DOHH2 (cell line): Measurements from ENCODE around the gene FN1.

ENCODE experiments used
- H3F3A ChIP-seq: fragments of 200-600 bp; sonication (generic), shearing (Covaris generic); 2 replicates; pipeline ENCODE4 v1.6.0; 2016; ENCODE audit warnings: antibody characterized with exemption, mild to moderate bottlenecking; ENCODE audit not compliant: control insufficient read depth, insufficient read depth
- H3K27ac ChIP-seq: fragments of 200-600 bp; sonication (generic); 2 replicates; pipeline ENCODE4 v1.5.1; 2014; ENCODE audit warnings: low read depth, mild to moderate bottlenecking, low read length, moderate library complexity
- H3K27me3 ChIP-seq: fragments of 200-600 bp; sonication (generic); 2 replicates; pipeline ENCODE4 v1.6.1; 2014; ENCODE audit warnings: mild to moderate bottlenecking, low read length, mixed read lengths; ENCODE audit not compliant: control insufficient read depth
- H3K36me3 ChIP-seq: fragments of 200-600 bp; sonication (generic); 2 replicates; pipeline ENCODE4 v1.6.1; 2014; ENCODE audit warnings: mild to moderate bottlenecking, low read length, moderate library complexity, mixed read lengths; ENCODE audit not compliant: control insufficient read depth
- H3K4me1 ChIP-seq: fragments of 200-600 bp; sonication (generic); 2 replicates; pipeline ENCODE4 v1.6.1; 2014; ENCODE audit warnings: mild to moderate bottlenecking, low read length, mixed read lengths; ENCODE audit not compliant: control insufficient read depth
- H3K4me2 ChIP-seq: fragments of 200-600 bp; sonication (generic); 2 replicates; pipeline ENCODE4 v1.6.0; 2014; ENCODE audit warnings: mild to moderate bottlenecking, low read length, moderate library complexity
- H3K4me3 ChIP-seq: fragments of 200-600 bp; sonication (generic); 2 replicates; pipeline ENCODE4 v1.5.1; 2014; ENCODE audit warnings: mild to moderate bottlenecking, low read length, mixed read lengths
- H3K79me2 ChIP-seq: fragments of 200-600 bp; sonication (generic); 2 replicates; pipeline ENCODE4 v1.6.1; 2014; ENCODE audit warnings: mild to moderate bottlenecking, low read length, mixed read lengths; ENCODE audit not compliant: control insufficient read depth
- H3K9me2 ChIP-seq: fragments of 200-600 bp; sonication (generic); replicated peaks from 2 replicates; pipeline ENCODE4 v1.6.1; 2014; ENCODE audit warnings: mild to moderate bottlenecking, low read length, mixed read lengths; ENCODE audit not compliant: control insufficient read depth
- H3K9me3 ChIP-seq: fragments of 200-600 bp; sonication (generic); 2 replicates; pipeline ENCODE4 v1.6.1; 2014; ENCODE audit warnings: antibody characterized with exemption, low read length, mixed read lengths; ENCODE audit not compliant: control insufficient read depth, insufficient read depth
- H4K20me1 ChIP-seq: fragments of 200-600 bp; sonication (generic); 2 replicates; pipeline ENCODE4 v1.6.0; 2014; ENCODE audit warnings: low read depth, mild to moderate bottlenecking, antibody characterized with exemption, low read length, moderate library complexity; ENCODE audit not compliant: control insufficient read depth, insufficient read depth
- CTCF ChIP-seq: fragments of 200-600 bp; sonication (generic); IDR thresholded peaks from one replicate; pipeline ENCODE4 v1.5.1; 2014; ENCODE audit warnings: antibody characterized with exemption, mild to moderate bottlenecking, low read depth, low read length; ENCODE audit not compliant: poor library complexity, severe bottlenecking
- EZH2phosphoT487 ChIP-seq: fragments of 200-600 bp; sonication (generic); IDR thresholded peaks from 2 replicates; pipeline ENCODE4 v1.6.1; 2017; ENCODE audit warnings: borderline replicate concordance, mild to moderate bottlenecking, antibody characterized with exemption, low read length, moderate library complexity, mixed read lengths

Gene FN1

GRCh38 chr2:215431290-215431689, 4.6 kb downstream of the FN1 start:
- no peaks in the 10 kb centered on the region for H4K20me1 ChIP-seq
- H3K9me2 ChIP-seq = no peaks in the 10 kb centered on the region
- no peaks in the 10 kb centered on the region for H3F3A ChIP-seq
- no peak overlapping the region for H3K4me2 ChIP-seq
- H3K27ac ChIP-seq = no peak overlapping the region
- TF ChIP-seq EZH2phosphoT487 = no peak
- TF ChIP-seq CTCF = no peak
- no peak overlapping the region for H3K4me3 ChIP-seq
- H3K9me3 ChIP-seq = no peaks in the 10 kb centered on the region
- H3K79me2 ChIP-seq = no peaks in the 10 kb centered on the region
- no peaks in the 10 kb centered on the region for H3K36me3 ChIP-seq
- no peaks in the 10 kb centered on the region for H3K4me1 ChIP-seq
- peaks cover 24% of the 10 kb centered on the region for H3K27me3 ChIP-seq

- no peaks in the 10 kb centered on the region for H3K79me2 ChIP-seq
- H3K27ac ChIP-seq = no peak overlapping the region
- H3K27me3 ChIP-seq = peaks cover 21% of the 10 kb centered on the region
- H3K4me3 ChIP-seq = no peak overlapping the region
- H3K4me1 ChIP-seq = no peaks in the 10 kb centered on the region
- no peak for TF ChIP-seq CTCF
- no peak for TF ChIP-seq EZH2phosphoT487
- no peaks in the 10 kb centered on the region for H4K20me1 ChIP-seq
- H3F3A ChIP-seq = no peaks in the 10 kb centered on the region
- H3K9me2 ChIP-seq = no peaks in the 10 kb centered on the region
- H3K4me2 ChIP-seq = no peak overlapping the region
- no peaks in the 10 kb centered on the region for H3K36me3 ChIP-seq
- H3K9me3 ChIP-seq = no peaks in the 10 kb centered on the region
Measured at GRCh38 chr2:215430528-215431187, 5.2 kb downstream of the FN1 start.

GRCh38 chr2:215429424-215429823, 6.4 kb downstream of the FN1 start:
- Histone ChIP-seq H3K4me2 (no peak overlapping the region), H4K20me1 (no peaks in the 10 kb centered on the region), H3F3A (no peaks in the 10 kb centered on the region), H3K36me3 (no peaks in the 10 kb centered on the region), H3K9me2 (no peaks in the 10 kb centered on the region), H3K79me2 (no peaks in the 10 kb centered on the region), H3K27ac (no peak overlapping the region), H3K4me3 (no peak overlapping the region), H3K9me3 (no peaks in the 10 kb centered on the region), H3K27me3 (peaks cover 8% of the 10 kb centered on the region), H3K4me1 (no peaks in the 10 kb centered on the region)
- TF ChIP-seq CTCF = no peak
- TF ChIP-seq EZH2phosphoT487 = no peak
